ENCODE measurements around the gene MEGF8. TPM values are rescaled to one million over a fixed set of nuclear protein-coding genes. Genes with fewer than 3 reads are reported as not detected.
A peak's percentile ranks its signal among the peaks of the same experiment; 100 is the strongest.

Gene MEGF8
- total RNA-seq, 1 donor from 2014 or later: 16.4 TPM

- intact Hi-C loops (cut with DNase I): no loop called here
- ATAC-seq: no peak
- peak overlapping the region; percentile 71 for H3K4me3 ChIP-seq
- H3K27me3 ChIP-seq (ENCODE audit: low read depth): no peaks in the 10 kb centered on the region
- no peaks in the 10 kb centered on the region for H3K9me3 ChIP-seq
- peaks cover 75% of the 10 kb centered on the region for H3K4me1 ChIP-seq
- DNase-seq: no peak
- H3K27ac ChIP-seq: peak overlapping the region; percentile 85
- H3K36me3 ChIP-seq: peaks cover 4% of the 10 kb centered on the region
- TF ChIP-seq, protein P1, sequence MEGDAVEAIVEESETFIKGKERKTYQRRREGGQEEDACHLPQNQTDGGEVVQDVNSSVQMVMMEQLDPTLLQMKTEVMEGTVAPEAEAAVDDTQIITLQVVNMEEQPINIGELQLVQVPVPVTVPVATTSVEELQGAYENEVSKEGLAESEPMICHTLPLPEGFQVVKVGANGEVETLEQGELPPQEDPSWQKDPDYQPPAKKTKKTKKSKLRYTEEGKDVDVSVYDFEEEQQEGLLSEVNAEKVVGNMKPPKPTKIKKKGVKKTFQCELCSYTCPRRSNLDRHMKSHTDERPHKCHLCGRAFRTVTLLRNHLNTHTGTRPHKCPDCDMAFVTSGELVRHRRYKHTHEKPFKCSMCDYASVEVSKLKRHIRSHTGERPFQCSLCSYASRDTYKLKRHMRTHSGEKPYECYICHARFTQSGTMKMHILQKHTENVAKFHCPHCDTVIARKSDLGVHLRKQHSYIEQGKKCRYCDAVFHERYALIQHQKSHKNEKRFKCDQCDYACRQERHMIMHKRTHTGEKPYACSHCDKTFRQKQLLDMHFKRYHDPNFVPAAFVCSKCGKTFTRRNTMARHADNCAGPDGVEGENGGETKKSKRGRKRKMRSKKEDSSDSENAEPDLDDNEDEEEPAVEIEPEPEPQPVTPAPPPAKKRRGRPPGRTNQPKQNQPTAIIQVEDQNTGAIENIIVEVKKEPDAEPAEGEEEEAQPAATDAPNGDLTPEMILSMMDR (IDR thresholded peaks at IDR 0.05): no peak
Measured at GRCh38 chr19:42281827-42282762, 43.3 kb upstream of the MEGF8 start.

- Histone ChIP-seq H3K4me3 (peak overlapping the region; percentile 61), H3K4me1 (peaks cover 68% of the 10 kb centered on the region), H3K27ac (peak overlapping the region; percentile 85), H3K9me3 (no peaks in the 10 kb centered on the region), H3K36me3 (peaks cover 11% of the 10 kb centered on the region), H3K27me3 (ENCODE audit: low read depth) (no peaks in the 10 kb centered on the region)
- DNase-seq (no peak), ATAC-seq (no peak)
- intact Hi-C loops (cut with DNase I): no loop called here
- TF ChIP-seq, protein P1 (IDR thresholded peaks at IDR 0.05): no peak
Measured at GRCh38 chr19:42282819-42283187, 42.6 kb upstream of the MEGF8 start.

- Histone ChIP-seq H3K4me1 (peaks cover 62% of the 10 kb centered on the region), H3K27ac (peak overlapping the region; percentile 85), H3K27me3 (ENCODE audit: low read depth) (no peaks in the 10 kb centered on the region), H3K9me3 (no peaks in the 10 kb centered on the region), H3K36me3 (peaks cover 18% of the 10 kb centered on the region), H3K4me3 (peak overlapping the region; percentile 61)
- TF ChIP-seq, protein P1 (IDR thresholded peaks at IDR 0.05): no peak
- DNase-seq: peak; percentile 96
- peak; percentile 84 to 87 for ATAC-seq
- intact Hi-C loops (cut with DNase I): no loop called here
Measured at GRCh38 chr19:42283188-42284065, 42.0 kb upstream of the MEGF8 start.

GRCh38 chr19:42284066-42284501, 41.4 kb upstream of the MEGF8 start:
- Histone ChIP-seq H3K4me1 (peaks cover 56% of the 10 kb centered on the region), H3K27ac (peak overlapping the region; percentile 85), H3K9me3 (no peaks in the 10 kb centered on the region), H3K4me3 (peak overlapping the region; percentile 61), H3K27me3 (ENCODE audit: low read depth) (no peaks in the 10 kb centered on the region), H3K36me3 (peaks cover 24% of the 10 kb centered on the region)
- intact Hi-C loops (cut with DNase I): no loop called here
- DNase-seq (peak; percentile 85), ATAC-seq (peak; percentile 55 to 69)
- TF ChIP-seq, protein P1 (IDR thresholded peaks at IDR 0.05): no peak

DNA sequence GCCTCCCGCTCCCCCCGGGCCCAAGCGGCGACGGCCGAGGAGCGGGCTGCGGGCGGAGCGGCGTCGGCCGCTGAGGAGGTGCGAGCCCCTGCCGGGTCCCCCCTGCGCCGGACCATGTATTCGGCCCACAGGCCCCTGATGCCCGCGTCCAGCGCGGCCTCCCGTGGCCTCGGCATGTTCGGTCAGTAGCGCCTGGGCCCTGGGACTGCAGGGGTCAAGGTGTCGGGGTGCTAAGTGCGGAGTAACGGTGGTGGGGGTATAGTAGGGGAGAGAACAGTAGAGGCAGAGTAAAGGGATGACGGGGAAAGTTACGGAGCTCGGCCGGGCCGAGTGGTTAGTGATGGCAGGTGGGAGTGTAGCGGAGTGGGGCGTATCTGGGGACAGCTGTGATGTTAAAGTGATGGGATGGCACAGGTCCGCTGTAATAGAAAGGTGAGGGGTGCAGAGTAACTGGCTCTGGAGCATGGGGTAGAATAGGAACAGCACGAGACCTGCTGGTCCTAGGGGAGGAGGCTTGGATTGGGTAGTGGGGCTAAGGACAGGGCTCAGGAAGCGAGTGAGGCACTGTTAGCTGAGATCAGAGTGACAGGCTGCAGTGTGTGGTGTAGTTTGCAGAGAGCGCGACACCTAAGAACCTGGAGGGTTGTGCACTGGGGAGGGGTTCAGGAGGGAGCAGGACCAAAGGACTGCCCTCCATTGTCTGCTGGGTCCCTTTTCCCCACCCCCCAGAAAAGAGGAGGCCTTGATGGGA, 40.7 kb upstream of the MEGF8 start:
- Histone ChIP-seq H3K9me3 (no peaks in the 10 kb centered on the region), H3K4me3 (peak overlapping the region; percentile 68), H3K4me1 (peaks cover 49% of the 10 kb centered on the region), H3K36me3 (peaks cover 31% of the 10 kb centered on the region), H3K27ac (peak overlapping the region; percentile 58), H3K27me3 (ENCODE audit: low read depth) (no peaks in the 10 kb centered on the region)
- TF ChIP-seq, protein P1 (IDR thresholded peaks at IDR 0.05): no peak
- ATAC-seq (no peak), DNase-seq (no peak)
- intact Hi-C loops (cut with DNase I): no loop called here
